ENCODE data around the gene CHST6. TPM values are rescaled to one million over a fixed set of nuclear protein-coding genes. Genes with fewer than 3 reads are reported as not detected.

CHST6 gene
- total RNA-seq, 1 experiment from 2014 or later, result 20.8 TPM

DNA sequence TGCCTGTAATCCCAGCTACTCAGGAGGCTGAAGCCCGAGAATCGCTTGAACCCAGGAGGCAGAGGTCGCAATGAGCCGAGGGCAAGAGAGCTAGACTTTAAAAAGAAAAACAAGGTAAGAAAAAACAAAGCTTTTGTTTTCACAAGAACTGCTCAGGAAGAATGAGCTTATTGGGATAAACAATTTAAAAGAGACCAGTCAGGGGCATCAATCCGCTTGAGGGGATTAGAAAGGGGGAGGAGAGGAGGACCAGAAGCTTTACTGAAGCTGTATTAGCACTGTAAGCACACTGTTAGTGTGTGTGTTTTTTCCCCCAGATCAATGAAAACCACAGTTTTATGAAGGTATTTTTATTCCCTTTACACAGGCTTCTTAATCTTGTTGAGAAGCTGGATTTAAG, 39.6 kb downstream of the CHST6 start:
- H3K4ac ChIP-seq (ENCODE audit: low read depth, low read length), result no peak overlapping the region
- no peak overlapping the region for H3K27ac ChIP-seq (ENCODE audit: insufficient read length, low read depth, low read length)
- H3K9me3 Mint-ChIP-seq, result no peaks in the 10 kb centered on the region

More for the DNA sequence above, 39.6 kb downstream of the CHST6 start:
- Histone ChIP-seq H3K27me3 (ENCODE audit: insufficient read depth, low read length) (no peaks in the 10 kb centered on the region), H3T11ph (ENCODE audit: low read length) (no peak overlapping the region), H3K4me1 (ENCODE audit: insufficient read depth, low read length) (no peaks in the 10 kb centered on the region; the same call in 1 of the 2 replicates), H4K20me1 (ENCODE audit: control insufficient read depth, insufficient read depth, insufficient read length) (no peaks in the 10 kb centered on the region), H3K18ac (ENCODE audit: insufficient read length, low read depth, low read length) (no peak overlapping the region), H3K56ac (ENCODE audit: insufficient read length, low read depth, low read length) (no peak overlapping the region), H2BK12ac (ENCODE audit: insufficient read length, low read depth, low read length) (no peak overlapping the region), H3K14ac (ENCODE audit: insufficient read depth, low read length) (no peak overlapping the region), H3K79me1 (ENCODE audit: insufficient read depth, low read depth, low read length, poor library complexity, severe bottlenecking) (peaks cover 17% of the 10 kb centered on the region), H4K5ac (ENCODE audit: insufficient read length, low read depth, low read length) (no peak overlapping the region), H3K23ac (ENCODE audit: insufficient read length, low read depth, low read length) (no peak overlapping the region), H4K8ac (replicated peaks; ENCODE audit: insufficient read length, low read depth, low read length) (no peak overlapping the region), H2BK5ac (ENCODE audit: insufficient read length, low read length) (no peak overlapping the region), H3K9ac (ENCODE audit: extremely low read depth, insufficient read length, low read length) (no peak overlapping the region), H3K4me2 (ENCODE audit: insufficient read depth, insufficient read length, low read length) (no peak overlapping the region), H2BK120ac (ENCODE audit: low read depth, low read length, poor library complexity, severe bottlenecking) (no peak overlapping the region), H2BK15ac (ENCODE audit: low read depth, low read length) (no peak overlapping the region), H2BK20ac (ENCODE audit: low read depth, low read length, poor library complexity, severe bottlenecking) (no peak overlapping the region), H2AK5ac (ENCODE audit: insufficient read length, low read length) (no peak overlapping the region), H3K9me3 (ENCODE audit: control insufficient read depth, low read depth, low read length) (no peaks in the 10 kb centered on the region), H2AFZ (ENCODE audit: low read length) (no peak overlapping the region), H4K91ac (ENCODE audit: insufficient read length, low read depth, low read length) (no peak overlapping the region), H3K23me2 (ENCODE audit: insufficient read length, low read depth, low read length, poor library complexity, severe bottlenecking) (no peaks in the 10 kb centered on the region), H3K79me2 (ENCODE audit: insufficient read depth, low read length) (peaks cover 19% of the 10 kb centered on the region; the same call in 1 of the 2 replicates)
- DNase-seq, result no peak
- Mint-ChIP-seq H3K4me1 (peaks cover 52 to 63% of the 10 kb centered on the region in 2 experiments), H3K36me3 (ENCODE audit: insufficient read depth in 1 of 3, low read depth in 3 of 3) (peaks cover 12 to 22% (median 21%) of the 10 kb centered on the region in 3 experiments), H3K27me3 (ENCODE audit: low read depth) (no peaks in the 10 kb centered on the region; the same call in none of the 2 replicates), H3K27ac (peak overlapping the region in 2 of 3 experiments; percentile 35 to 57; a peak in 3 of 7 replicates), H3K4me3 (no peak overlapping the region)
- TF ChIP-seq, protein P1, sequence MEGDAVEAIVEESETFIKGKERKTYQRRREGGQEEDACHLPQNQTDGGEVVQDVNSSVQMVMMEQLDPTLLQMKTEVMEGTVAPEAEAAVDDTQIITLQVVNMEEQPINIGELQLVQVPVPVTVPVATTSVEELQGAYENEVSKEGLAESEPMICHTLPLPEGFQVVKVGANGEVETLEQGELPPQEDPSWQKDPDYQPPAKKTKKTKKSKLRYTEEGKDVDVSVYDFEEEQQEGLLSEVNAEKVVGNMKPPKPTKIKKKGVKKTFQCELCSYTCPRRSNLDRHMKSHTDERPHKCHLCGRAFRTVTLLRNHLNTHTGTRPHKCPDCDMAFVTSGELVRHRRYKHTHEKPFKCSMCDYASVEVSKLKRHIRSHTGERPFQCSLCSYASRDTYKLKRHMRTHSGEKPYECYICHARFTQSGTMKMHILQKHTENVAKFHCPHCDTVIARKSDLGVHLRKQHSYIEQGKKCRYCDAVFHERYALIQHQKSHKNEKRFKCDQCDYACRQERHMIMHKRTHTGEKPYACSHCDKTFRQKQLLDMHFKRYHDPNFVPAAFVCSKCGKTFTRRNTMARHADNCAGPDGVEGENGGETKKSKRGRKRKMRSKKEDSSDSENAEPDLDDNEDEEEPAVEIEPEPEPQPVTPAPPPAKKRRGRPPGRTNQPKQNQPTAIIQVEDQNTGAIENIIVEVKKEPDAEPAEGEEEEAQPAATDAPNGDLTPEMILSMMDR (conservative IDR thresholded peaks at IDR 0.05), result no peak
- WGBS (ENCODE audit: extremely low coverage, insufficient read length, low lambda C conversion rate), result no CpG with 5 or more reads among the region's 5 CpGs

Data from H9 (cell line).